ENCODE results near the gene SHC2.

Gene SHC2

GRCh38 chr19:444677-445210, 16.1 kb downstream of the SHC2 start:
- TF ChIP-seq FOXK2 (IDR thresholded peaks at IDR 0.05) (no peak), CTBP1 (IDR thresholded peaks at IDR 0.05; ENCODE audit: borderline replicate concordance) (no peak), FOXA1 (IDR thresholded peaks at IDR 0.05) (no peak), SUZ12 (IDR thresholded peaks at IDR 0.05) (no peak), SP1 (IDR thresholded peaks at IDR 0.05) (no peak), LEF1 (IDR thresholded peaks at IDR 0.05; ENCODE audit: borderline replicate concordance) (no peak), FOXM1 (IDR thresholded peaks at IDR 0.05; ENCODE audit: borderline replicate concordance) (no peak), ZNF384 (IDR thresholded peaks at IDR 0.05) (no peak), ELF4 (IDR thresholded peaks at IDR 0.05) (no peak), L3MBTL2 (conservative IDR thresholded peaks at IDR 0.05) (no peak), BHLHE40 (IDR thresholded peaks at IDR 0.05; ENCODE audit: borderline replicate concordance) (no peak), TARDBP (IDR thresholded peaks at IDR 0.05) (no peak), HDGF (IDR thresholded peaks at IDR 0.05; ENCODE audit: borderline replicate concordance) (no peak)
- no peak for DNase-seq (ENCODE audit: extremely low spot score)
- ChIA-PET CTCF (interaction anchor here (0.7 kb wide), 1 partner anchor 34 kb away, joined by 4 read pairs; no protein-coding TSS in a partner anchor), POLR2A (no interaction called here)

- CTCF ChIA-PET, result no interaction called here
- TF ChIP-seq SP1 (IDR thresholded peaks at IDR 0.05), result no peak
- no peak for TF ChIP-seq FOXK2 (IDR thresholded peaks at IDR 0.05)
- TF ChIP-seq TARDBP (IDR thresholded peaks at IDR 0.05), result no peak
- TF ChIP-seq L3MBTL2 (conservative IDR thresholded peaks at IDR 0.05), result no peak
- no peak for TF ChIP-seq BHLHE40 (IDR thresholded peaks at IDR 0.05; ENCODE audit: borderline replicate concordance)
- TF ChIP-seq ELF4 (IDR thresholded peaks at IDR 0.05), result no peak
- TF ChIP-seq FOXM1 (IDR thresholded peaks at IDR 0.05; ENCODE audit: borderline replicate concordance), result no peak
- no peak for TF ChIP-seq HDGF (IDR thresholded peaks at IDR 0.05; ENCODE audit: borderline replicate concordance)
- no peak for TF ChIP-seq NFRKB (IDR thresholded peaks at IDR 0.05)
- TF ChIP-seq ARNT (IDR thresholded peaks at IDR 0.05), result no peak
- TF ChIP-seq ZNF384 (IDR thresholded peaks at IDR 0.05), result no peak
- TF ChIP-seq LEF1 (IDR thresholded peaks at IDR 0.05; ENCODE audit: borderline replicate concordance), result no peak
- TF ChIP-seq SUZ12 (IDR thresholded peaks at IDR 0.05), result no peak
- TF ChIP-seq PKNOX1 (IDR thresholded peaks at IDR 0.05), result no peak
- TF ChIP-seq FOXA1 (IDR thresholded peaks at IDR 0.05), result no peak
- no peak for DNase-seq (ENCODE audit: extremely low spot score)
- POLR2A ChIA-PET, result no interaction called here
Observed at GRCh38 chr19:443005-443404, 17.8 kb downstream of the SHC2 start.

GRCh38 chr19:442085-442484, 18.7 kb downstream of the SHC2 start:
- no peak for DNase-seq (ENCODE audit: extremely low spot score)
- TF ChIP-seq BHLHE40 (IDR thresholded peaks at IDR 0.05; ENCODE audit: borderline replicate concordance) (no peak), FOXA1 (IDR thresholded peaks at IDR 0.05) (no peak), ELF4 (IDR thresholded peaks at IDR 0.05) (no peak), FOXK2 (IDR thresholded peaks at IDR 0.05) (no peak), L3MBTL2 (conservative IDR thresholded peaks at IDR 0.05) (no peak), LEF1 (IDR thresholded peaks at IDR 0.05; ENCODE audit: borderline replicate concordance) (no peak), ARNT (IDR thresholded peaks at IDR 0.05) (no peak), SUZ12 (IDR thresholded peaks at IDR 0.05) (no peak), HDGF (IDR thresholded peaks at IDR 0.05; ENCODE audit: borderline replicate concordance) (no peak), FOXM1 (IDR thresholded peaks at IDR 0.05; ENCODE audit: borderline replicate concordance) (no peak), SP1 (IDR thresholded peaks at IDR 0.05) (no peak), PKNOX1 (IDR thresholded peaks at IDR 0.05) (no peak), NFRKB (IDR thresholded peaks at IDR 0.05) (no peak)
- ChIA-PET POLR2A (no interaction called here), CTCF (no interaction called here)

GRCh38 chr19:441213-441836, 19.5 kb downstream of the SHC2 start:
- POLR2A ChIA-PET, result no interaction called here
- no peak for DNase-seq (ENCODE audit: extremely low spot score)
- CTCF ChIA-PET, result no interaction called here
- TF ChIP-seq SUZ12 (IDR thresholded peaks at IDR 0.05) (no peak), ZNF384 (IDR thresholded peaks at IDR 0.05) (no peak), L3MBTL2 (conservative IDR thresholded peaks at IDR 0.05) (no peak), HDGF (IDR thresholded peaks at IDR 0.05; ENCODE audit: borderline replicate concordance) (no peak), BHLHE40 (IDR thresholded peaks at IDR 0.05; ENCODE audit: borderline replicate concordance) (no peak), ELF4 (IDR thresholded peaks at IDR 0.05) (no peak), FOXA1 (IDR thresholded peaks at IDR 0.05) (no peak), PKNOX1 (IDR thresholded peaks at IDR 0.05) (no peak), TARDBP (IDR thresholded peaks at IDR 0.05) (no peak), ARNT (IDR thresholded peaks at IDR 0.05) (no peak), NFRKB (IDR thresholded peaks at IDR 0.05) (no peak), FOXK2 (IDR thresholded peaks at IDR 0.05) (no peak), SP1 (IDR thresholded peaks at IDR 0.05) (no peak)

GRCh38 chr19:440391-441212, 20.2 kb downstream of the SHC2 start:
- DNase-seq (ENCODE audit: extremely low spot score), result no peak
- ChIA-PET POLR2A (no interaction called here), CTCF (no interaction called here)
- TF ChIP-seq NFRKB (IDR thresholded peaks at IDR 0.05), result no peak
